WTC11 (cell line): ENCODE measurements around the gene FLNA.

ENCODE experiments used
- NR3C1 ChIP-seq: sonication (generic); formaldehyde crosslinking; conservative IDR thresholded peaks from 2 replicates; pipeline ENCODE4 v1.8.1; 2023; ENCODE audit warnings: low read depth, mild to moderate bottlenecking, missing genetic modification reagents
- TF ChIP-seq, protein P1 (sequence below): fragments of 200-600 bp; IDR thresholded peaks from 2 replicates; pipeline ENCODE4 v1.8.0; 2022; ENCODE audit warnings: antibody characterized with exemption
- TF ChIP-seq, protein P2 (sequence below): sonication (generic); formaldehyde crosslinking; IDR thresholded peaks from 2 replicates; pipeline ENCODE4 v1.8.1; 2023; ENCODE audit warnings: mild to moderate bottlenecking, missing genetic modification reagents, moderate library complexity

GRCh38 chrX:154381271-154381670 lies 6.8 kb upstream of the FLNA start:
- TF ChIP-seq, protein P1, sequence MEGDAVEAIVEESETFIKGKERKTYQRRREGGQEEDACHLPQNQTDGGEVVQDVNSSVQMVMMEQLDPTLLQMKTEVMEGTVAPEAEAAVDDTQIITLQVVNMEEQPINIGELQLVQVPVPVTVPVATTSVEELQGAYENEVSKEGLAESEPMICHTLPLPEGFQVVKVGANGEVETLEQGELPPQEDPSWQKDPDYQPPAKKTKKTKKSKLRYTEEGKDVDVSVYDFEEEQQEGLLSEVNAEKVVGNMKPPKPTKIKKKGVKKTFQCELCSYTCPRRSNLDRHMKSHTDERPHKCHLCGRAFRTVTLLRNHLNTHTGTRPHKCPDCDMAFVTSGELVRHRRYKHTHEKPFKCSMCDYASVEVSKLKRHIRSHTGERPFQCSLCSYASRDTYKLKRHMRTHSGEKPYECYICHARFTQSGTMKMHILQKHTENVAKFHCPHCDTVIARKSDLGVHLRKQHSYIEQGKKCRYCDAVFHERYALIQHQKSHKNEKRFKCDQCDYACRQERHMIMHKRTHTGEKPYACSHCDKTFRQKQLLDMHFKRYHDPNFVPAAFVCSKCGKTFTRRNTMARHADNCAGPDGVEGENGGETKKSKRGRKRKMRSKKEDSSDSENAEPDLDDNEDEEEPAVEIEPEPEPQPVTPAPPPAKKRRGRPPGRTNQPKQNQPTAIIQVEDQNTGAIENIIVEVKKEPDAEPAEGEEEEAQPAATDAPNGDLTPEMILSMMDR: no peak
- TF ChIP-seq, protein P2, sequence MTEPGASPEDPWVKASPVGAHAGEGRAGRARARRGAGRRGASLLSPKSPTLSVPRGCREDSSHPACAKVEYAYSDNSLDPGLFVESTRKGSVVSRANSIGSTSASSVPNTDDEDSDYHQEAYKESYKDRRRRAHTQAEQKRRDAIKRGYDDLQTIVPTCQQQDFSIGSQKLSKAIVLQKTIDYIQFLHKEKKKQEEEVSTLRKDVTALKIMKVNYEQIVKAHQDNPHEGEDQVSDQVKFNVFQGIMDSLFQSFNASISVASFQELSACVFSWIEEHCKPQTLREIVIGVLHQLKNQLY: no peak
- TF ChIP-seq NR3C1 (CRISPR knock-in tag): no peak
